ENCODE results near the gene GAL3ST2. TPM values are rescaled to one million over a fixed set of nuclear protein-coding genes. Genes with fewer than 3 reads are reported as not detected.

Gene GAL3ST2
- total RNA-seq, 2 experiments from 2014 or later = 1.1 TPM; not detected in 1

- ChIA-PET POLR2A (no interaction called here), CTCF (ENCODE audit: unreplicated experiment) (no interaction called here)
- intact Hi-C loops (cut with micrococcal nuclease; ENCODE audit: unreplicated experiment) = no loop called here
- Histone ChIP-seq H3K4me2 (ENCODE audit: low read length) (no peak overlapping the region), H3K79me2 (ENCODE audit: insufficient read depth, low read depth, low read length) (no peaks in the 10 kb centered on the region), H3K9me2 (ENCODE audit: insufficient read depth, low read length) (no peaks in the 10 kb centered on the region), H2AFZ (ENCODE audit: low read length) (no peak overlapping the region), H3K4me1 (ENCODE audit: insufficient read depth, low read length, poor library complexity, severe bottlenecking) (no peaks in the 10 kb centered on the region), H3K36me3 (ENCODE audit: insufficient read depth, low read length) (no peaks in the 10 kb centered on the region), H4K20me1 (ENCODE audit: insufficient read depth, low read length) (no peaks in the 10 kb centered on the region), H3K27ac (ENCODE audit: low read depth, low read length, poor library complexity, severe bottlenecking) (no peak overlapping the region), H3K4me3 (ENCODE audit: low read depth, low read length, poor library complexity, severe bottlenecking) (no peak overlapping the region), H3K9me3 (ENCODE audit: low read length) (no peaks in the 10 kb centered on the region)
- TF ChIP-seq EZH2phosphoT487 (IDR thresholded peaks at IDR 0.05; ENCODE audit: borderline replicate concordance, low read depth, low read length) (no peak), CTCF (conservative IDR thresholded peaks at IDR 0.05; ENCODE audit: low read length) (no peak)
- no peak for DNase-seq (ENCODE audit: low spot score)
- no TSS peak for BruUV-seq (replicated peaks)
Measured at GRCh38 chr2:241815477-241816430, 39.1 kb downstream of the GAL3ST2 start.

GRCh38 chr2:241816431-241817121 lies 40.0 kb downstream of the GAL3ST2 start:
- no peaks in the 10 kb centered on the region for H3K9me3 ChIP-seq (ENCODE audit: low read length)
- H3K9me2 ChIP-seq (ENCODE audit: insufficient read depth, low read length) = no peaks in the 10 kb centered on the region
- no peaks in the 10 kb centered on the region for H3K79me2 ChIP-seq (ENCODE audit: insufficient read depth, low read depth, low read length)
- no peaks in the 10 kb centered on the region for H3K36me3 ChIP-seq (ENCODE audit: insufficient read depth, low read length)
- DNase-seq (ENCODE audit: low spot score) = no peak
- CTCF ChIA-PET (ENCODE audit: unreplicated experiment) = no interaction called here
- H4K20me1 ChIP-seq (ENCODE audit: insufficient read depth, low read length) = no peaks in the 10 kb centered on the region
- no peak overlapping the region for H3K4me2 ChIP-seq (ENCODE audit: low read length)
- POLR2A ChIA-PET = no interaction called here
- H3K27ac ChIP-seq (ENCODE audit: low read depth, low read length, poor library complexity, severe bottlenecking) = no peak overlapping the region
- no peaks in the 10 kb centered on the region for H3K4me1 ChIP-seq (ENCODE audit: insufficient read depth, low read length, poor library complexity, severe bottlenecking)
- no peak overlapping the region for H3K4me3 ChIP-seq (ENCODE audit: low read depth, low read length, poor library complexity, severe bottlenecking)
- TF ChIP-seq CTCF (conservative IDR thresholded peaks at IDR 0.05; ENCODE audit: low read length) (no peak), EZH2phosphoT487 (IDR thresholded peaks at IDR 0.05; ENCODE audit: borderline replicate concordance, low read depth, low read length) (no peak)
- no peak overlapping the region for H2AFZ ChIP-seq (ENCODE audit: low read length)
- no TSS peak for BruUV-seq (replicated peaks)
- intact Hi-C loops (cut with micrococcal nuclease; ENCODE audit: unreplicated experiment) = no loop called here
